DOHH2 (cell line): ENCODE measurements around the gene ATXN3L.

ENCODE experiments used
- H3F3A ChIP-seq: fragments of 200-600 bp; sonication (generic), shearing (Covaris generic); 2 replicates; pipeline ENCODE4 v1.6.0; 2016; ENCODE audit warnings: antibody characterized with exemption, mild to moderate bottlenecking; ENCODE audit not compliant: control insufficient read depth, insufficient read depth
- H3K27ac ChIP-seq: fragments of 200-600 bp; sonication (generic); 2 replicates; pipeline ENCODE4 v1.5.1; 2014; ENCODE audit warnings: low read depth, mild to moderate bottlenecking, low read length, moderate library complexity
- H3K27me3 ChIP-seq: fragments of 200-600 bp; sonication (generic); 2 replicates; pipeline ENCODE4 v1.6.1; 2014; ENCODE audit warnings: mild to moderate bottlenecking, low read length, mixed read lengths; ENCODE audit not compliant: control insufficient read depth
- H3K36me3 ChIP-seq: fragments of 200-600 bp; sonication (generic); 2 replicates; pipeline ENCODE4 v1.6.1; 2014; ENCODE audit warnings: mild to moderate bottlenecking, low read length, moderate library complexity, mixed read lengths; ENCODE audit not compliant: control insufficient read depth
- H3K4me1 ChIP-seq: fragments of 200-600 bp; sonication (generic); 2 replicates; pipeline ENCODE4 v1.6.1; 2014; ENCODE audit warnings: mild to moderate bottlenecking, low read length, mixed read lengths; ENCODE audit not compliant: control insufficient read depth
- H3K4me2 ChIP-seq: fragments of 200-600 bp; sonication (generic); 2 replicates; pipeline ENCODE4 v1.6.0; 2014; ENCODE audit warnings: mild to moderate bottlenecking, low read length, moderate library complexity
- H3K4me3 ChIP-seq: fragments of 200-600 bp; sonication (generic); 2 replicates; pipeline ENCODE4 v1.5.1; 2014; ENCODE audit warnings: mild to moderate bottlenecking, low read length, mixed read lengths
- H3K79me2 ChIP-seq: fragments of 200-600 bp; sonication (generic); 2 replicates; pipeline ENCODE4 v1.6.1; 2014; ENCODE audit warnings: mild to moderate bottlenecking, low read length, mixed read lengths; ENCODE audit not compliant: control insufficient read depth
- H3K9me2 ChIP-seq: fragments of 200-600 bp; sonication (generic); replicated peaks from 2 replicates; pipeline ENCODE4 v1.6.1; 2014; ENCODE audit warnings: mild to moderate bottlenecking, low read length, mixed read lengths; ENCODE audit not compliant: control insufficient read depth
- H3K9me3 ChIP-seq: fragments of 200-600 bp; sonication (generic); 2 replicates; pipeline ENCODE4 v1.6.1; 2014; ENCODE audit warnings: antibody characterized with exemption, low read length, mixed read lengths; ENCODE audit not compliant: control insufficient read depth, insufficient read depth
- H4K20me1 ChIP-seq: fragments of 200-600 bp; sonication (generic); 2 replicates; pipeline ENCODE4 v1.6.0; 2014; ENCODE audit warnings: low read depth, mild to moderate bottlenecking, antibody characterized with exemption, low read length, moderate library complexity; ENCODE audit not compliant: control insufficient read depth, insufficient read depth
- CTCF ChIP-seq: fragments of 200-600 bp; sonication (generic); IDR thresholded peaks from one replicate; pipeline ENCODE4 v1.5.1; 2014; ENCODE audit warnings: antibody characterized with exemption, mild to moderate bottlenecking, low read depth, low read length; ENCODE audit not compliant: poor library complexity, severe bottlenecking
- EZH2phosphoT487 ChIP-seq: fragments of 200-600 bp; sonication (generic); IDR thresholded peaks from 2 replicates; pipeline ENCODE4 v1.6.1; 2017; ENCODE audit warnings: borderline replicate concordance, mild to moderate bottlenecking, antibody characterized with exemption, low read length, moderate library complexity, mixed read lengths

ATXN3L gene

GRCh38 chrX:13357925-13358324 is 38.1 kb upstream of the ATXN3L start:
- no peaks in the 10 kb centered on the region for H3K9me3 ChIP-seq
- H3K27ac ChIP-seq = no peak overlapping the region
- no peak overlapping the region for H3K4me3 ChIP-seq
- H3K4me1 ChIP-seq = peaks cover 5% of the 10 kb centered on the region
- no peaks in the 10 kb centered on the region for H3K9me2 ChIP-seq
- H3K4me2 ChIP-seq = no peak overlapping the region
- no peaks in the 10 kb centered on the region for H3K79me2 ChIP-seq
- TF ChIP-seq EZH2phosphoT487 (no peak), CTCF (no peak)
- no peaks in the 10 kb centered on the region for H4K20me1 ChIP-seq
- H3K27me3 ChIP-seq = no peaks in the 10 kb centered on the region
- H3K36me3 ChIP-seq = no peaks in the 10 kb centered on the region
- H3F3A ChIP-seq = no peaks in the 10 kb centered on the region

- Histone ChIP-seq H3K27ac (no peak overlapping the region), H3K4me1 (peaks cover 41% of the 10 kb centered on the region), H3K4me2 (no peak overlapping the region), H3F3A (no peaks in the 10 kb centered on the region), H3K36me3 (no peaks in the 10 kb centered on the region), H3K9me3 (no peaks in the 10 kb centered on the region), H4K20me1 (no peaks in the 10 kb centered on the region), H3K9me2 (no peaks in the 10 kb centered on the region), H3K79me2 (no peaks in the 10 kb centered on the region), H3K27me3 (no peaks in the 10 kb centered on the region), H3K4me3 (no peak overlapping the region)
- TF ChIP-seq EZH2phosphoT487 = no peak
- TF ChIP-seq CTCF = no peak
Measured at GRCh38 chrX:13346646-13347045, 26.8 kb upstream of the ATXN3L start.

- Histone ChIP-seq H4K20me1 (no peaks in the 10 kb centered on the region), H3F3A (no peaks in the 10 kb centered on the region), H3K27ac (peak overlapping the region; percentile 65), H3K36me3 (no peaks in the 10 kb centered on the region), H3K9me2 (no peaks in the 10 kb centered on the region), H3K4me2 (peak overlapping the region; percentile 64), H3K79me2 (no peaks in the 10 kb centered on the region), H3K9me3 (no peaks in the 10 kb centered on the region), H3K4me1 (peaks cover 41% of the 10 kb centered on the region), H3K4me3 (peak overlapping the region; percentile 33), H3K27me3 (no peaks in the 10 kb centered on the region)
- TF ChIP-seq CTCF = no peak
- no peak for TF ChIP-seq EZH2phosphoT487
Measured at GRCh38 chrX:13345438-13345837, 25.6 kb upstream of the ATXN3L start.

GRCh38 chrX:13345037-13345436 is 25.2 kb upstream of the ATXN3L start:
- Histone ChIP-seq H3K27ac (peak overlapping the region; percentile 65), H3K36me3 (no peaks in the 10 kb centered on the region), H3K4me2 (peak overlapping the region; percentile 64), H3K27me3 (no peaks in the 10 kb centered on the region), H3K9me2 (no peaks in the 10 kb centered on the region), H3K4me1 (peaks cover 38% of the 10 kb centered on the region), H3F3A (no peaks in the 10 kb centered on the region), H4K20me1 (no peaks in the 10 kb centered on the region), H3K79me2 (no peaks in the 10 kb centered on the region), H3K4me3 (peak overlapping the region; percentile 33), H3K9me3 (no peaks in the 10 kb centered on the region)
- TF ChIP-seq CTCF (no peak), EZH2phosphoT487 (no peak)
